HepG2 (cell line): ENCODE data around the gene TBCD. TPM values are rescaled to one million over a fixed set of nuclear protein-coding genes. Genes with fewer than 3 reads are reported as not detected.

Experiments used
- ARNTL ChIP-seq: sonication (generic); formaldehyde crosslinking; IDR thresholded peaks from 2 replicates; pipeline ENCODE4 v1.4.0; 2020; ENCODE audit warnings: mild to moderate bottlenecking, missing genetic modification reagents
- ATF3 ChIP-seq: sonication (generic); formaldehyde crosslinking; IDR thresholded peaks from 2 replicates; pipeline ENCODE4 v1.4.0; 2020; ENCODE audit warnings: missing genetic modification reagents
- ELF1 ChIP-seq: sonication (generic); formaldehyde crosslinking; IDR thresholded peaks from 2 replicates; pipeline ENCODE4 v1.4.0; 2020; ENCODE audit warnings: missing genetic modification reagents
- FOSL2 ChIP-seq: sonication (generic); formaldehyde crosslinking; IDR thresholded peaks from 2 replicates; pipeline ENCODE4 v1.4.0; 2020; ENCODE audit warnings: missing genetic modification reagents
- FOXC1 ChIP-seq: sonication (generic); formaldehyde crosslinking; IDR thresholded peaks from 2 replicates; pipeline ENCODE4 v1.8.0; 2022; ENCODE audit warnings: mild to moderate bottlenecking, missing genetic modification reagents, borderline replicate concordance
- FOXP4 ChIP-seq: sonication (generic); formaldehyde crosslinking; IDR thresholded peaks from 2 replicates; pipeline ENCODE4 v1.4.0; 2020; ENCODE audit warnings: missing genetic modification reagents
- GATAD1 ChIP-seq: IDR thresholded peaks from 2 replicates; pipeline ENCODE4 v1.6.1; 2016; ENCODE audit warnings: missing genetic modification reagents, missing compliant biosample characterization
- MTERF4 ChIP-seq: sonication (generic); formaldehyde crosslinking; IDR thresholded peaks from 2 replicates; pipeline ENCODE4 v1.8.0; 2023; ENCODE audit warnings: mild to moderate bottlenecking, missing genetic modification reagents
- REST ChIP-seq, 2 experiments: IDR thresholded peaks; 2 replicates each; pipeline ENCODE4 v1.6.1; 2011 to 2012; ENCODE audit warnings: low read length in 2 of 2, borderline replicate concordance in 1 of 2, low read depth in 1 of 2, mild to moderate bottlenecking in 1 of 2, moderate library complexity in 1 of 2
- RNF2 ChIP-seq: fragments of 450-650 bp; conservative IDR thresholded peaks from 2 replicates; pipeline ENCODE4 v1.6.1; 2016; ENCODE audit warnings: low read depth
- SALL1 ChIP-seq: sonication (generic); formaldehyde crosslinking; IDR thresholded peaks from 2 replicates; pipeline ENCODE4 v1.8.0; 2022; ENCODE audit warnings: mild to moderate bottlenecking, missing genetic modification reagents
- SP140L ChIP-seq: sonication (generic); formaldehyde crosslinking; IDR thresholded peaks from 2 replicates; pipeline ENCODE4 v1.4.0; 2020; ENCODE audit warnings: missing genetic modification reagents, borderline replicate concordance
- ZGPAT ChIP-seq: IDR thresholded peaks from 2 replicates; pipeline ENCODE4 v1.6.1; 2016; ENCODE audit warnings: mild to moderate bottlenecking
- ZNF207 ChIP-seq: fragments of 450-650 bp; IDR thresholded peaks from 2 replicates; pipeline ENCODE4 v1.6.1; 2016; ENCODE audit warnings: antibody characterized with exemption, borderline replicate concordance
- ZNF326 ChIP-seq: sonication (generic); formaldehyde crosslinking; IDR thresholded peaks from 2 replicates; pipeline ENCODE4 v1.4.0; 2020; ENCODE audit warnings: missing genetic modification reagents, borderline replicate concordance
- ZNF350 ChIP-seq: sonication (generic); formaldehyde crosslinking; IDR thresholded peaks from 2 replicates; pipeline ENCODE4 v1.4.0; 2020; ENCODE audit warnings: mild to moderate bottlenecking, low read depth, missing genetic modification reagents, borderline replicate concordance
- ZNF577 ChIP-seq: sonication (generic); formaldehyde crosslinking; IDR thresholded peaks from 2 replicates; pipeline ENCODE4 v1.4.0; 2020; ENCODE audit warnings: mild to moderate bottlenecking, low read depth, missing genetic modification reagents, borderline replicate concordance
- ZNF737 ChIP-seq: sonication (generic); formaldehyde crosslinking; IDR thresholded peaks from 2 replicates; pipeline ENCODE4 v1.5.0; 2020; ENCODE audit warnings: missing genetic modification reagents, mild to moderate bottlenecking, borderline replicate concordance
- ZNF747 ChIP-seq: sonication (generic); formaldehyde crosslinking; IDR thresholded peaks from 2 replicates; pipeline ENCODE4 v1.8.1; 2023; ENCODE audit warnings: missing genetic modification reagents, mild to moderate bottlenecking, borderline replicate concordance
- ZNF773 ChIP-seq: sonication (generic); formaldehyde crosslinking; IDR thresholded peaks from 2 replicates; pipeline ENCODE4 v1.4.0; 2020; ENCODE audit warnings: missing genetic modification reagents, borderline replicate concordance
- polyA plus RNA-seq, 8 experiments: library from polyadenylated mRNA; depleted of rRNA in 3 of 8; stranded (reverse) in 7 of 8; unstranded in 1 of 8; fragments of >200 nt; fragmentation: Illumina TruSeq in 4 of 8; extraction: Trizol in 4 of 8; gene quantifications; 2 replicates each; pipeline versions ENCODE4 v1.2.1 to v1.2.3, GENCODE V29; 2011 to 2016; ENCODE audit warnings: low read depth in 4 of 8, missing spikeins in 1 of 8, mixed read lengths in 1 of 8; ENCODE audit not compliant: insufficient read depth in 1 of 8
- total RNA-seq, 5 experiments: library from RNA; depleted of rRNA; stranded (reverse); fragments of >200 nt; fragmentation: Illumina TruSeq; extraction: Trizol; gene quantifications; 2 replicates each; pipeline ENCODE4 v1.2.3, GENCODE V29; 2016; ENCODE audit warnings: low read depth in 1 of 5

Gene TBCD
- total and polyA plus RNA-seq, 2 of the 13 experiments (the other 11 are each of a cell fraction or from before 2014, with no cell fraction given) = 33.9 to 54.8 TPM

- TF ChIP-seq ATF3 (CRISPR knock-in tag) (0 out of 2 replicates have a peak, but pooled peaks have one; percentile 8), ZNF207 (no peak), ZNF737 (CRISPR knock-in tag) (no peak), ZNF747 (no peak), FOSL2 (0 out of 2 replicates have a peak, but pooled peaks have one; percentile 22), REST (IDR thresholded peaks at IDR 0.05; ENCODE audit: borderline replicate concordance in 1 of 2, low read depth in 1 of 2, low read length in 2 of 2) (no peak), ZNF773 (no peak), SP140L (CRISPR knock-in tag) (no peak), FOXC1 (no peak), SALL1 (CRISPR knock-in tag) (peak; percentile 46; the same call in 1 of the 2 replicates), RNF2 (no peak), ZGPAT (0 out of 2 replicates have a peak, but pooled peaks have one; percentile 28), ZNF577 (CRISPR knock-in tag) (no peak), ARNTL (no peak), ZNF326 (no peak), MTERF4 (CRISPR knock-in tag) (no peak), FOXP4 (no peak), ZNF350 (CRISPR knock-in tag) (peak; percentile 21; the same call in 1 of the 2 replicates), GATAD1 (CRISPR knock-in tag) (peak; percentile 55; the same call in 1 of the 2 replicates), ELF1 (CRISPR knock-in tag) (0 out of 2 replicates have a peak, but pooled peaks have one; percentile 24)
These were observed 30.0 kb downstream of the TBCD start (continued) for GRCh38 chr17:82781894-82782274.
